C4-2B (cell line): ENCODE data around the gene RTN4R.

ENCODE experiments used
- ZFX ChIP-seq: fragments of 450-650 bp; IDR thresholded peaks from 2 replicates; pipeline ENCODE4 v1.6.1; 2017
- TF ChIP-seq, protein P1 (sequence below): fragments of 450-650 bp; conservative IDR thresholded peaks from 2 replicates; pipeline ENCODE4 v1.5.1; 2017; ENCODE audit warnings: mild to moderate bottlenecking

DNA sequence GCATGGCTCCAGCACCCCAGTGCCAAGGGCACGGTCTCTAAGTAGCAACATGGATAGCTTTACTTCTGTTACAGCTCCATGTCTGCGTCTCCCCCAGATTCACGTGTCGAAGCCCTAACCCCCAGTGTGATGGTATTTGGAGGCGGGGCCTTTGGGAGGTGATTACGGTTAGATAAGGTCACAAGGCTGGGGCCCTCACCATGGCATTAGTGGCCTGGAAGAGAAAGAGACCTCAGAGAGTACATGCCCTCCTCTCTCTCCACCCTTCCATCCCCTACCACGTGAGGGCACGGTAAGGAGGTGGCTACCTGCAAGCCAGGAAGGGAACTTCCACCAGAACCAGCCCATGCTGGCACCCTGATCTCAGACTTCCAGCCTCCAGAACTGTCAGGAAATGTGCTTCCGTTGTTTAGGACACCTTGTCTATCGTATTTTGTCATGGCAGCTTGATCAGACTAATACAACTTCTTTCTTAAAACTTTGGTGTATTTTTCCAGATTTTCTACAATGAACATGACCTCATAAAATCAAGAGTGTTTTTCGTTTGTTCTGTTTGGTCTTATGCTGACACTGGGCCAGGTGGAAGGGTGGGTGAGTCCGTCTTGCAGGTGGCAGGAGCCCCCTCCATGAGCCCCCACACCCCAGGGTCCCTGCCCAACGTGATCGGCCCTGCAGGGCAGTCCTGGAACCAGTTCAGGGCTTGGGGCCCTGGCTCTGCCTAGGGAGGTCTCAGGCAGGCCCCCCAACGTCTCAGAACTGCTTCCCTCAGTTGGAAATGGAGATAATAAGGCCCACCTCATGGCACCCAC is 10.7 kb downstream of the RTN4R start:
- TF ChIP-seq, protein P1, sequence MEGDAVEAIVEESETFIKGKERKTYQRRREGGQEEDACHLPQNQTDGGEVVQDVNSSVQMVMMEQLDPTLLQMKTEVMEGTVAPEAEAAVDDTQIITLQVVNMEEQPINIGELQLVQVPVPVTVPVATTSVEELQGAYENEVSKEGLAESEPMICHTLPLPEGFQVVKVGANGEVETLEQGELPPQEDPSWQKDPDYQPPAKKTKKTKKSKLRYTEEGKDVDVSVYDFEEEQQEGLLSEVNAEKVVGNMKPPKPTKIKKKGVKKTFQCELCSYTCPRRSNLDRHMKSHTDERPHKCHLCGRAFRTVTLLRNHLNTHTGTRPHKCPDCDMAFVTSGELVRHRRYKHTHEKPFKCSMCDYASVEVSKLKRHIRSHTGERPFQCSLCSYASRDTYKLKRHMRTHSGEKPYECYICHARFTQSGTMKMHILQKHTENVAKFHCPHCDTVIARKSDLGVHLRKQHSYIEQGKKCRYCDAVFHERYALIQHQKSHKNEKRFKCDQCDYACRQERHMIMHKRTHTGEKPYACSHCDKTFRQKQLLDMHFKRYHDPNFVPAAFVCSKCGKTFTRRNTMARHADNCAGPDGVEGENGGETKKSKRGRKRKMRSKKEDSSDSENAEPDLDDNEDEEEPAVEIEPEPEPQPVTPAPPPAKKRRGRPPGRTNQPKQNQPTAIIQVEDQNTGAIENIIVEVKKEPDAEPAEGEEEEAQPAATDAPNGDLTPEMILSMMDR, result no peak
- TF ChIP-seq ZFX, result no peak
